SKM-1 treated with dmso at 0.1 percent for 144 hours (cell line): ENCODE data around the gene TSBP1.
"Not testable (repeated sequence)": the region's sequence is repeated elsewhere in the genome, so short reads cannot be mapped to it uniquely, and the experiment has no call there.

Source experiments
- DNase-seq: peaks from one replicate; lab custom pipeline; 2025; ENCODE audit not compliant: unreplicated experiment; lab: John Stamatoyannopoulos, UW

The TSBP1 gene

DNA sequence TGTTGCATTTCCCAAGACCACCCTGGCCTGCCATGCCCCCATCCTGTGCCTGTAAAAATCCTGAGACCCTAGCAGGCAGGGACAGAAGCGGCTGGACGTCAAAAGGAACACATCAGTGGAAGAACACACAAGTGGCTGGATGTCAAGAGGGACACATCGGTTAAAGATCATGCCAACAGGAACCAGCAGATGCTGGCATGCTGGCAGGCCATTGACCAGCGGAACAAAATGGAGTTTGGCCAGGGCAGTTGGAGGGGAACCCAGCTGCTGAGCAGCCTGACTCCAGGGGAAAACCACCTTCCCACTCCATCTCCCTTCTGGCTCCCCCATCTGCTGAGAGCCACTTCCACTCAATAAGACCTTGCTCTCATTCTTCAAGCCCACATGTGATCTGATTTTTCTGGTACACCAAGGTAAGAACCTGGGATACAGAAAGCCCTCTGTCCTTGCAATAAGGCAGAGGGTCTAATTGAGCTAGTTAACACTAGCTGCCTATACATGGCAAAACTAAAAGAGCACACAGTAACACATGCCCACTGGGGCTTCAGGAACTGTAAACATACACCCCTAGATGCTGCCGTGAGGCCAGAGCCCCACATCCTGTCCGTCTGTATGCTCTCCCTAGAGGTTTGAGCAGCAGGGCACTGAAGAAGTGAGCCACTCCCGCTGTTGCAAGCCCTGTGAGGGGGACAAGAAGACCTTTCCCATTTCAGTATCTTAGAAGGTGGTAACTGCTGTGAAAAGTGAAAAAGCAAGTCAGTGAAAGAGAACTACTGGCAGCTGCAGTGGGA is 4.2 kb upstream of the TSBP1 start:
- no peak for DNase-seq

DNA sequence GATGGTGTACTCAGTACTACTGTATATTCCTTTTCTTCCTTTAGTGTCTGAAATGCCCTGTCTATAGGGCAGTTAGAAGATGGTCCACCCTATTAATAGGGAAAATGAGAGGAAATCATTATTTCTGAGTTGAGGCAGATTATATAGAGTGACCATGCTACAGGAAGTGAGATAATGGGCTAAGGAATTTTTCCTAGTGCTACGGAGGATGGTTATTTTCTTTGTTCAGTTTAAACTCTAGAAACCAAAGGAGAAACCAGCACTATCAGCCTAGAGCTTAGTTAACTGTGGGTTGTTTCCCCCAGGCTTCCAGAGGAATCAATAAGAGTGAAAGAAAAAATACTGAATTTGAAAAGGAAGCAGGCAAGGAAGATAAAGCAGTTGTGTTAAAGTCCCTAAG is 474 bp downstream of the TSBP1 start:
- no peak for DNase-seq

DNA sequence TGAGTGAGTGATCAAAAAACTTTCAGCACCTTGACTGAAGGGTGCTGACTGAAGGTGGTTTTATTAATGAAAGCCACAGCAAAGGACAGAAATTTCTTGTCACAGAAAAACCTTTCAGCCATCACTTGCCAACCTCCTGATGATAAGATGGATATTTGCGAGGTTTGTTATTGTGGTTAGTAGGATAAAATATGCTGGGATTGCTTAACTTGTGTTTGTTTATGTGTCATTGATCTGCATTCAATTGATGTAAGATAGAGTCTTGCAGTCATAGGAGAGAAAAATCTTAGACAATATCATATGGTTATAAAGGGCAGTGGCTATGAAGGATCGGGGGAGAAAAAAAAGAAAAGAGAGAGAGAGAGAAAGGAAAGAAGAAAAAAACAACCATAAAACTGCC is 1.2 kb downstream of the TSBP1 start:
- no peak for DNase-seq

DNA sequence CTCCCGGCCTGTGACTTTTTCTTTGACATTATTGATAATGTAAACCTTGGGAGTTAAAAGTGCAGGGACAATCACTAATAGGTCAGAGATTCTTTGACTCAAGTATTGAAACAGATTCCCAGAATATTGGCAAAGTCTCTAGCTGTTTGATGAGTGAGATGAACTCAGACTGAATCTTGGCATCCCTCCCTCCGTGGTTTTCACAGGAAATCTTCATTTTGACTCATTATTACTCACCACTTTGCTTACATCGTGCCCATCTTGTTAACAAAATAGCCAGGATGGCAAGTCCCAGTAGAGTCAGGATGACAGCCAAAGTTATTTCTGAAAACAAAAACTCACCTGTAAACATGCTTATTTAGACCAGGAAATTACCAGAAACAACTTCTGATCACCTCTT is 2.0 kb downstream of the TSBP1 start:
- DNase-seq, result no peak

DNA sequence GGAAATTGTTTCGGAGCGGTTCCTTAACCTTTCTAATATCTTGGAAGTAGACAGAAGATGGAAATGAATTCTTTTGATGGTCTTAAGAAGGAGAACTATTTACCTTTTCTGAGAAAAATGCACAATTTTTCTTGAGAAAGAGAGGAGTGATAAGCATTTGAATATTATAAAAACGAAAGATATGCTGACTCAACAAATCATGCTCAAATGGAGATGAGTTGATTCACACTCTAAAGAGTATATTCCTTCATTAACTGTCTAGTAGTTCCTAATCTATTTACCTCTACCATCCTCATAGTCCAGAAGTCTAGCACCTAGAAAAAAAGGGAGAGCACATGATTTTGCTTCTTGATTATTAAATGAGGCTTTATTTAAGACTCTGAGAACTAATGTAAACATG is 4.1 kb downstream of the TSBP1 start:
- DNase-seq, result no peak

DNA sequence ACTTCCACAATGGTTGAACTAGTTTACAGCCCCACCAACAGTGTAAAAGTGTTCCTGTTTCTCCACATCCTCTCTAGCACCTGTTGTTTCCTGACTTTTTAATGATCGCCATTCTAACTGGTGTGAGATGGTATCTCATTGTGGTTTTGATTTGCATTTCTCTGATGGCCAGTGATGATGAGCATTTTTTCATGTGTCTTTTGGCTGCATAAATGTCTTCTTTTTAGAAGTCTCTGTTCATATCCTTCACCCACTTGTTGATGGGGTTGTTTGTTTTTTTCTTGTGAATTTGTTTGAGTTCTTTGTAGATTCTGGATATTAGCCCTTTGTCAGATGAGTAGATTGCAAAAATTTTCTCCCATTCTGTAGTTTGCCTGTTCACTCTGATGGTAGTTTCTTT is 12.5 kb downstream of the TSBP1 start:
- not testable (repeated sequence) for DNase-seq

DNA sequence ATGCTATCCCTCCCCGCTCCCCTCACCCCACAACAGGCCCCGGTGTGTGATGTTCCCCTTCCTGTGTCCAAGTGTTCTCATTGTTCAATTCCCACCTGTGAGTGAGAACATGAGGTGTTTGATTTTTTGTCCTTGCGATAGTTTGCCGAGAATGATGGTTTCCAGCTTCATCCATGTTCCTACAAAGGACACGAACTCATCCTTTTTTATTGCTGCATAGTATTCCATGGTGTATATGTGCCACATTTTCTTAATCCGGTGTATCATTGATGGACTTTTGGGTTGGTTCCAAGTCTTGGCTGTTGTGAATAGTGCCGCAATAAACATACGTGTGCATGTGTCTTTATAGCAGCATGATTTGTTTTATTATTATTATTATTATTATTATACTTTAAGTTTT is 13.2 kb downstream of the TSBP1 start:
- not testable (repeated sequence) for DNase-seq

DNA sequence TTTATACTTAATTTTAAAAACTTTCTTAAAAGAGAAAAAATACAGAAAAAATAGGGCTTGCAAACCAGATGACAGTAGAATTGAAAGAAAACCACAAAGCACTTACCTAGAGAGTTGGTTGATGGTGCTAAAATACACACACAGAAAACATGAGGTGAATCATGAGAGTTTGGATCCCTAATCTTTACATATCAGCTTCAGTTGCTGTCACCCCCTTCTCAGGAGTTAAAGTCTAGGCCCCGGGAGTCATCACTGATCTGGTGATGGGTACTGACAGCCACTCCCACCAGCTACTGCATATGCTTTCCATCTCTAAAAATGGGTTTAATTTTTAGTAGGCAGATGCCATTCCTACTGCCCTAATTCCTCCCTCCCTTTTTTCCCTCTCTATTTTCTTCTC is 16.7 kb downstream of the TSBP1 start:
- DNase-seq, result no peak

DNA sequence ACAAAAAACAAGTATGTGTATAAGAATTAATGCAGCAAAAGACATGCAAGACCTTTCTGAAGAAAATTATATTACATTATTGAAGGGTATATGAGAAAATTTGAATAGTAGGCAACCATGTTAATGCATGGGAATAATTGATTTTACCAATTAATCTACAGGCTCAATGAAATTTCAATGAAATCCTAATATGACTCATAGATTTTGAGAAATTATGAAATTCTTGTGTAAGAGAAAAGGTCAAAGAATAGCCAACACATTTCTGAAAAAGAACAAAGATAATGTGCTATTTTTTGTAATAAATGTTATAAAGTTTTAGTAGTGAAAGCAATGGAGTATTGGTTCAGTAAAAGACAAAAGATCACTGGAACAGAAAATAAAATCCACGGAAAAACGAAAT is 18.4 kb downstream of the TSBP1 start:
- no peak for DNase-seq

DNA sequence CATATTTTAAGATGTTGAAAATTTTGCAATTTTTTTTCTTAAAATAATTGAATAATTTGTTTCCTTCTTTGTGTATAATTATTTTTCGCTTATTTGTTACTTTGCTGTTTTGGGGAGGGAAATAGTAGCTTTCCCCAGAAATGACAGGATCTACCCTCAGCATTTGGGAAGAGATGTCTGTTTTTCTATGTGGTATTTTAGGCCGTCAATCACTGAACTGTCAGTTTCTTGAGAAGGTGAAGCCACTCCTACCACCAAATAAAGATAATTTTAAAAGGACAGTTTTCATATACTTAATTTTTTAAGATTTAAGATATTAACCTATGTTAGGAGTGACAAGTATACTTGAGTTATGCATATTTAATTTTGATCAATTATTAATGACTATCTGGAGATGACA is 31.5 kb downstream of the TSBP1 start:
- DNase-seq, result no peak

DNA sequence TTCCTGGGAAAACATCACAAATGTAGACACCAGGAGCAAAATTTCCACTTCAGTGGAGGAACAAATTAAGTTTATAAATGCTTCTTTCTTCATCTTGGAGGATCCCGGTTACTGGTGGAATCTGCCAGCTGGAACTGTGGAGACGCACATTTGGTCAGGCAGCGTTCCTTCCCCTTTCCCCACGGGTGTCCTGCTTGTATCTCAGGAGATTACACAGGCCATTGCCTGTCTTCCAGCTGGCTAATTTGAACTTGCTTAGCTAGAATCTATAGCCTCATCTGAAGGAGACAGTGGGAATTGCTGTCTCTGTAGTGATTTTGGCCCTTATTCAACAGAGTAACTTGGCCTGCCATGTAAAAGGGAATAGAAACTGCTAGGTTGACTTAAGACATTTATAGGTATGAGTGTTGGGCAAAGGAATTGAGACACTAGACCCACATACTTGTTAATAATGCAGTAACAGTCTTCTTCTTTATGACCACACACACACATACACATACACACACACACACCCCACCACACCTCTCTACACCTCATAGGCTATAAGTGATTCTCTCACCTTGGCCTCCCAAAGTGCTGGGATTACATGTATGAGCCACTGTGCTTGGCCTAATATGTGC is 34.4 kb downstream of the TSBP1 start:
- no peak for DNase-seq

DNA sequence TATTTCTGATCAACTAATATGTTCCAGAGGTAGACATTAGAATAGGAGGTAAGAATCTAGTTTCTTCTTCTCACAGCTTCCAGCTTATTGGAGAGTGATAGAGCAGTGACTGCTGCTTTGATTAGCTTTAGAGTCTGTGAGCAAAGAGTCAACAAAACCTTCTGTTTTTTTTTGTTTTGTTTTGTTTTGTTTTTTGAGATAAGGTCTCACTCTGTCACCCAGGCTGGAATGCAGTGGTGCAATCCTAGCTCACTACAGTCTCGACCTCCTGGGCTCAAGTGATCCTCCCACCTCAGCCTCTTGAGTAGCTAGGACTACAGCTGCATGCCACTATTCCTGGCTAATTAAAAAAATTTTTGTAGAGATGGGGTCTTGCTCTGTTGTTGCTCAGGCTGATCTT is 39.3 kb downstream of the TSBP1 start:
- DNase-seq, result no peak

DNA sequence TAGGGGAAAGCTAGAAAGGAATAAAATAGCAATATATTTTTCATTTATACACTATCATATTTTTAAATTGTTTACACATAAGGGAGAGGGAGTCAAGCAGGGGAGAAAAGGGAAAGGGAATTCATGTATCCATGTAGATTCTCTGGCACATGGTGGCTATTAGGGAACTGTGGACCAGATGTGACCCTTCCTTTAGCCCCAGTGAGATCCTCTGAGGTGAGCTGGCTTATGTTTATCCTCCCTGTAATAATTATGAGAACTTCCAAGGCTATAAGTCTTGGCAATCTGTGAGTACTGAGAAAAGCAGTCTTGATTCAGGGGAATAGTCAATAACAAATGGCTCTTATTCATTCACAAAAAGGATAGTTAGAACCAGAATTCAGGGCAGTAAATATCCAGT is 42.6 kb downstream of the TSBP1 start:
- no peak for DNase-seq

DNA sequence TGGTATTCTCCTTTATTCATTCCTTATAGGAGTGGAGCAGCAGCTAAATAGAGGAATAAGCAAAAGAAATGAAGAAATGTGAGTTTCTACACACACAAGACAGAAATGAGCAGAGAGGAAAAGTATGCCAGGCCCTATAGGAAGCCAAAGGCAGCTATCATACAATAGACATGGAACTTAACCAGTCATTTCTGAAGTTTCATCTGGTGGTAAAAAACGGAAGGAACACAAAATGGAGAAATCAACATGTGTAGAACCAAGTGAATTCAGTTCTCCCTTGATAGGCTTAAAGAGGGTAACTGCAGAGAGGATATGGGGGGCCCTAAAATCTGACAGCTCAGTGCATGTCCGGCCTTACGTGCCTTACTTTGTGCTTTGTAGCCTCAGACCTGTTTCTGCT is 44.6 kb downstream of the TSBP1 start:
- peak; percentile 23 for DNase-seq

DNA sequence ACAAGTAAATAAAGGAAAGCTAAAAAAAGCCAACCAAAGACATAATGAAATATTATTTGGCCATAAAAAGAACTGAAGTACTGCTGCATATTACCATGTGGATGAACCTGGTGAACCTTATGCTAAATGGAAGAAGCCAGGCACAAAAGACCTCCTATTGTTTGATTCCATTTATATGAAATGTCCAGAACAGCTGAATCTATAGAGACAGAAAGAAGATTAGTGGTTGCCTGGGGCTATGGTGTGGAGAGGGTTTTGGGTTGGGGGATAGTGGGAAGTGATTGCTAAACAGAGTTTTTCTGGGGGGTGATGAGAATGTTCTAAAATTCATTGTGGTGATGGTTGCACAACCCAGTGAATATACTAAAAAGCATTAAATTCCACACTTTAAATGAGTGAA is 53.2 kb downstream of the TSBP1 start:
- DNase-seq, result no peak

DNA sequence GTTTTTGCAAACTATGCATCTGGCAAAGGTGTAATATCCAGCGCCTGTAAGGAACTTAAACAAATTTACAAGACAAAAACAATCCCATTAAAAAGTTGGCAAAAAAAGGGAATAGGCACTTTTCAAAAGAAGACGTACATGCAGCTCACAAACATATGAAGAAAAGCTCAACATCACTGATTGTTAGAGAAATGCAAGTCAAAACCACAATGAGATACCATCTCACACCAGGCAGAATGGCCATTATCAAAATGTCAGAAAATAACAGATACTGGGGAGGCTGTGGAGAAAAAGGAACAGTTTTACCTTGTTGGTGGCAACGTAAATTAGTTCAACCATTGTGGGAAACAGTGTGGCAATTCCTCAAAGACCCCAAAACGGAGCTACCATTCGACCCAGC is 54.2 kb downstream of the TSBP1 start:
- no peak for DNase-seq

DNA sequence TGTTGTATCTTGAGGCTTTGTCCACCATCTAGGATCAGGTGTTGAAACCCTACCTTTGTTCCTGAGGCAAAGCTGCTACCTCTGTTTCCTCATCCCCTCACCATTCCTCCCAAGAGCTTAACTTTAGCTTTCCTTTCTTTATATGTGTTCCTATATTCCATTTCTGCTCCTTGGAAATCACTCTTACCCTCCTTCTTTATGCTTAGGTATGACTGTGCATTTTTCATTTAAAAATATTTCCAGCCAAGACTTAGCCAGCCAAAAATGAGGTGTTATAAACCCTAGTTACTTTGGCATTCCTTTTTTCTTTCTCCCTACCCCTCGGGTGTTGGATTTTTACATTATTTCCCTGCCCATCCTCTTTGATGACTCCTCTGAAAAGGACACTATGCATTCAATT is 57.7 kb downstream of the TSBP1 start:
- no peak for DNase-seq

DNA sequence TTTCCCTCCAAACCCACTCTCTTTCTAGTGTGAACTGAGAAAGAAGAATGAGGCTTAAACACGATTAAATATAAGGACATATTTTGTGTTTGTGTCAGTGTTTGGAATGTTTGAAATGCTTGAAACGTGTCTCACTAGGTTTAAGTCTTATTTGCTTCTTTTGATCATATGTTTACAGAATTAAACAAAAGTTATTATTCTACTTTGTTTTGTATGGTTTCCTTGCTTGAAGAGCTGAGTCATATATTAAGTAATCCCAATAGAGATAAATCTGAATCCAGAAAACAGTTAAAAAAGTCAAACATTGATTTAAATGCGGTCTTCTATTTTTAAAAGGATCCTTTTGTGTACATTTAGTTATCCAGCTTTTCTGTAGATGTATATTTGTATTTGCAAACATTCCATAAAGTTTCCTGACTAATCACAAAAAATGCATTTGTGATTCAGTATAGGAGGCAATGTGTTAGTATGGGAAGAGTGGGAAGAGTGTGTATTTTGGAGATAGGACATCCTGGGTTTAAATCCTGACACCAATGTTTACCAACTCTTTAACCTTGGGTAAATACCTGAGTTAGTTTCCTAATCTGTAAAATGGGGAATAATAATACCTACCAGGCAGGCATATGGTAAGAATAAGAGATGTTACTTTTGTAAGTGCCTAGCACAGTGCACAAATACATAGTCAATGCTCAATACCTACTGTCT is 72.9 kb downstream of the TSBP1 start:
- DNase-seq, result no peak

DNA sequence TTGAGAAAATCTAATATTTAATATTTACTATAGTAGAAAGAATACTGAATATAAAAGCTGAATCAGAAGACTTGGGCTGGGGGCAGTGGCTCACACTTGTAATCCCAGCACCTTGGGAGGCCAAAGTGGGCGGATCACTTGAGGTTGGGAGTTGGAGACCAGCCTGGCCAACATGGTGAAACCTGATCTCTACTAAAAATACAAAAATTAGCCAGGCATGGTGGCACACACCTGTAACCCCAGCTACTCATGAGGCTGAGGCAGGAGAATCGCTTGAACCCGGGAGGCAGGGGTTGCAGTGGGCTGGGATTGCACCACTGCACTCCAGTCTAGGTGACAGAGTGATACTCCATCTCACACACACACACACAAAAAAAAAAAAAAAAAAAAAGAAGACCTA is 76.7 kb downstream of the TSBP1 start:
- not testable (repeated sequence) for DNase-seq

DNA sequence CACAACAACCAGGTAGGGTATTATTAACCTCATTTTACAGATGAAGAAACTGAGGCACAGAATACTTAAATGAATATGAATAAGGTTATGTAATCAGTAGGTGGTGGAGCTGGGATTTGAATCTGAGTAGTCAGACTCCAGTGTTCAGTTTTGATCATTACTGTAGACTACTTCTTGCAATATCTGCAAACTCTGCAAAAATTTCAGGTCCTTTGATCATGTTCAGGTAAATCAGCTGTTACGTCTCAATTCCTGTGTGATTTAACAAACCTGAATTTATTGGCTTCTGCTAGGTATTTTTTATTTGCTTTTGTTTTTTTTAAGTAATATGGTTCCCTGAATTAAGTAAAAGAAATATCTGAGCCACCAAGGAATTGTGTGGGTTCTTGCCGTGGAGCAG is 77.1 kb downstream of the TSBP1 start:
- no peak for DNase-seq

DNA sequence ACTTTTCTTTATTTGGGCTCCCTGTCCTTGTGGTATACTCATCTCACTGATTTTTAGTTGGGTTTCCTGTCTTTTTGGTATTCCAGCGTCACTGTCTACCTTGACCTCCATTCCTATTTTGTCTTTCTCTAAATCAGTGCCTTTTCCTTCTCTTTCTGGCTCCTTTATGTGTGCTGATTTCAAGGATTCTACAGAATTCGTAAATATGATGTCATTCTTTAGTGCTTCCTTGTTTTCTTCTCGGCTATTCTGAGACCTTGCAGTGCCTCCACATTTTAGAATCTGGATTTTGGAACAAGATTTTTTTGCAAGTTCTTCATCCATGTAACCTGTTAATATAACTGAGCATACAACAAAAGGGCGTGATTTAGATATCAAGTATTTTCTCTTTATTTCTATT is 78.0 kb downstream of the TSBP1 start:
- DNase-seq, result no peak

DNA sequence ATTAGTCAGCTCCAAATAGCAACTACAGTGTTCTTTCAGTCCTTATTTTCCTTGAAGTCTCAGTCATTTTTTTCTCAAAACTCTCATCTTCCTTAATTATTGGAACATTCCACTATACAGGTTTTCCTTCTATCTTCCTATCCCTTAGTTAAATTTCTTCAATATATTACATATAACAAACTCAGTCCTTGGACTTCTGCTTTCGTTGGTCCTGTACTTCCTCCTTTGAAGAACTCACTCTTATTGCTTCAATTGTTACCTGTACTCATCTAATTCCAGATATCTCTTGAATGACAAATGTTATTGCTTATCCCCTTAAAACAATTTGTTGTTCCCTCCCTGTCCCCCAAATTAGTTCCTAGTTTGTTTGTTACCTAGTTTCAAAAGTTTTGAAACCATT is 80.2 kb downstream of the TSBP1 start:
- DNase-seq, result peak; percentile 36
